Gastrocnemius medialis (tissue), 4 donors: ENCODE data around the gene HS3ST2. TPM values are rescaled to one million over a fixed set of nuclear protein-coding genes. Genes with fewer than 3 reads are reported as not detected.

Experiments
- ATAC-seq, 2 donors: fragments of 150-250 bp; one replicate each; pipeline ENCODE4 v1.9.1; 2016
- DNase-seq, 2 donors: peaks; one replicate each; pipeline ENCODE4 v3.0.0-alpha.2; 2019
- H3K27ac ChIP-seq, 4 donors: fragments of 200-600 bp; sonication (generic); 1 replicate in 1 of 4; 2 replicates in 3 of 4; pipeline ENCODE4 v1.5.1; 2016 to 2018; ENCODE audit warnings: mild to moderate bottlenecking in 2 of 4, moderate library complexity in 1 of 4
- H3K27me3 ChIP-seq, 3 donors: fragments of 200-600 bp; sonication (generic) in 2 of 3; 1 replicate in 1 of 3; 2 replicates in 2 of 3; pipeline versions ENCODE4 v1.5.1 to v1.6.0; 2016 to 2019; ENCODE audit warnings: mild to moderate bottlenecking in 1 of 3, moderate library complexity in 1 of 3
- H3K36me3 ChIP-seq, 2 donors: fragments of 200-600 bp; sonication (generic) in 1 of 2; one replicate each; pipeline ENCODE4 v1.5.1; 2017 to 2018
- H3K4me1 ChIP-seq, 2 donors: fragments of 200-600 bp; sonication (generic) in 1 of 2; one replicate each; pipeline ENCODE4 v1.5.1; 2016 to 2017; ENCODE audit warnings: mild to moderate bottlenecking in 2 of 2
- H3K4me3 ChIP-seq, 4 donors: fragments of 200-600 bp; sonication (generic) in 3 of 4; 1 replicate in 1 of 4; 2 replicates in 3 of 4; pipeline ENCODE4 v1.5.1; 2016 to 2019; ENCODE audit warnings: mild to moderate bottlenecking in 2 of 4
- H3K9me3 ChIP-seq, 3 donors: fragments of 200-600 bp; sonication (generic) in 2 of 3; 1 replicate in 1 of 3; 2 replicates in 2 of 3; pipeline ENCODE4 v1.5.1; 2016 to 2019
- CTCF ChIP-seq, 5 experiments: fragments of 450-650 bp in 3 of 5; fragments of 200-600 bp in 2 of 5; sonication (generic) in 2 of 5; IDR thresholded peaks in 4 of 5; conservative IDR thresholded peaks in 1 of 5; 1 replicate in 4 of 5; 2 replicates in 1 of 5; pipeline ENCODE4 v1.5.1; 2016 to 2019; ENCODE audit warnings: antibody characterized with exemption in 5 of 5, mild to moderate bottlenecking in 3 of 5, moderate library complexity in 3 of 5
- POLR2A ChIP-seq, 2 donors: fragments of 450-650 bp; IDR thresholded peaks; one replicate each; pipeline ENCODE4 v1.6.1; 2017; ENCODE audit warnings: antibody characterized with exemption in 2 of 2, mild to moderate bottlenecking in 2 of 2, moderate library complexity in 2 of 2
- in situ Hi-C, 4 donors: fragments of 200-750 bp; cut with MboI; loops; one replicate each; pipeline versions ENCODE4 v1.15.0 to v1.8.0; 2017; ENCODE audit warnings: low sequenced_read_pairs in 4 of 4
- intact Hi-C: fragments of 100-400 bp; cut with DNase I; formaldehyde crosslinking; loops from one replicate; pipeline ENCODE4 v1.15.1; 2023; ENCODE audit warnings: low total_unique reads
- total RNA-seq, 4 donors: library from RNA; depleted of rRNA; stranded (reverse); fragments of >200 nt; gene quantifications; one replicate each; pipeline versions ENCODE4 v1.1.0 to v1.2.3, GENCODE V29; 2016

The HS3ST2 gene
- total RNA-seq, 4 donors from 2014 or later = 0.13 to 0.20 TPM; not detected in 2

- ATAC-seq = no peak
- Histone ChIP-seq H3K27ac (no peak overlapping the region), H3K4me1 (no peaks in the 10 kb centered on the region), H3K36me3 (no peaks in the 10 kb centered on the region), H3K4me3 (no peak overlapping the region), H3K9me3 (no peaks in the 10 kb centered on the region), H3K27me3 (no peaks in the 10 kb centered on the region)
- no peak for TF ChIP-seq POLR2A (IDR thresholded peaks at IDR 0.05)
- TF ChIP-seq CTCF (IDR thresholded peaks at IDR 0.05 in 4 of 5, conservative IDR thresholded peaks at IDR 0.05 in 1 of 5) = no peak
- in situ Hi-C loops = no loop called here
- intact Hi-C loops = no loop called here
- no peak for DNase-seq
Measured at GRCh38 chr16:22882981-22883380, 69.0 kb downstream of the HS3ST2 start.

GRCh38 chr16:22885951-22886350, 72.0 kb downstream of the HS3ST2 start:
- intact Hi-C loops = no loop called here

GRCh38 chr16:22886927-22887326, 73.0 kb downstream of the HS3ST2 start:
- DNase-seq = no peak
- no peak for TF ChIP-seq CTCF (IDR thresholded peaks at IDR 0.05 in 4 of 5, conservative IDR thresholded peaks at IDR 0.05 in 1 of 5)
- no peak for TF ChIP-seq POLR2A (IDR thresholded peaks at IDR 0.05)
- no peak for ATAC-seq
- H3K36me3 ChIP-seq = no peaks in the 10 kb centered on the region
- intact Hi-C loops (no loop called here), in situ Hi-C loops (no loop called here)
- no peaks in the 10 kb centered on the region for H3K4me1 ChIP-seq
- peaks cover 0 to 3% (median 0%) of the 10 kb centered on the region in 3 donors for H3K27me3 ChIP-seq
- H3K4me3 ChIP-seq = no peak overlapping the region
- H3K27ac ChIP-seq = no peak overlapping the region
- no peaks in the 10 kb centered on the region for H3K9me3 ChIP-seq

More at GRCh38 chr16:22885951-22886350, 72.0 kb downstream of the HS3ST2 start:
- no peak for DNase-seq
- Histone ChIP-seq H3K27ac (no peak overlapping the region), H3K4me1 (no peaks in the 10 kb centered on the region), H3K4me3 (no peak overlapping the region), H3K36me3 (no peaks in the 10 kb centered on the region), H3K9me3 (no peaks in the 10 kb centered on the region), H3K27me3 (peaks cover 0 to 3% (median 0%) of the 10 kb centered on the region in 3 donors)
- in situ Hi-C loops = no loop called here
- ATAC-seq = no peak
- TF ChIP-seq POLR2A (IDR thresholded peaks at IDR 0.05) (no peak), CTCF (IDR thresholded peaks at IDR 0.05 in 4 of 5, conservative IDR thresholded peaks at IDR 0.05 in 1 of 5) (no peak)

DNA sequence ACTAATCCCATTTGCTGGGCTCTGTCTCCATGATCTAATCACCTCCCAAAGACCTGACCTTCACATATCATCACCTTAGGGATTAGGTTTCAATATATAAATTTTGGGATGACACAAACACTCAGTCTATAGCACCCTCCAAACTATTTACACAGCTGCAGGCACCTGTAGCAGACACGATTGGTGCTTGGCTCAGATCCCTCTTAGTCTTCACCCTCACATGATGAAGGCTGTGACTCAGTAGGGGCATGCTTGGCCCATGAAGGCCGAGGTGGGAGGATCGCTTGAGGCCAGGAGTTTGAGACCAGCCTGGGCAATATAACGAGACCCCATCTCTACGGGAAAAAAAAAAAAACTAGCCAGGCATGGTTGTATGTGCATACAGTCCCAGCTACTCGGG, 73.5 kb downstream of the HS3ST2 start:
- in situ Hi-C loops (no loop called here), intact Hi-C loops (no loop called here)
- no peaks in the 10 kb centered on the region for H3K4me1 ChIP-seq
- peaks cover 0 to 3% (median 0%) of the 10 kb centered on the region in 3 donors for H3K27me3 ChIP-seq
- no peak for TF ChIP-seq CTCF (IDR thresholded peaks at IDR 0.05 in 4 of 5, conservative IDR thresholded peaks at IDR 0.05 in 1 of 5)
- TF ChIP-seq POLR2A (IDR thresholded peaks at IDR 0.05) = no peak
- no peak overlapping the region for H3K4me3 ChIP-seq
- ATAC-seq (no peak), DNase-seq (no peak)
- H3K36me3 ChIP-seq = no peaks in the 10 kb centered on the region
- no peaks in the 10 kb centered on the region for H3K9me3 ChIP-seq
- no peak overlapping the region for H3K27ac ChIP-seq

- no peak for DNase-seq
- no peak overlapping the region for H3K27ac ChIP-seq
- intact Hi-C loops (no loop called here), in situ Hi-C loops (no loop called here)
- no peaks in the 10 kb centered on the region for H3K9me3 ChIP-seq
- no peaks in the 10 kb centered on the region for H3K36me3 ChIP-seq
- H3K27me3 ChIP-seq = peaks cover 0 to 3% (median 0%) of the 10 kb centered on the region in 3 donors
- no peaks in the 10 kb centered on the region for H3K4me1 ChIP-seq
- no peak overlapping the region for H3K4me3 ChIP-seq
- TF ChIP-seq CTCF (IDR thresholded peaks at IDR 0.05 in 4 of 5, conservative IDR thresholded peaks at IDR 0.05 in 1 of 5) = no peak
- ATAC-seq = no peak
Measured at GRCh38 chr16:22888791-22889190, 74.8 kb downstream of the HS3ST2 start.
